GM23248 (cell line): ENCODE data around the gene LDHAL6B.

Source experiments
- EZH2 ChIP-seq: fragments of 200-600 bp; sonication (generic); IDR thresholded peaks from 2 replicates; pipeline ENCODE4 v1.6.1; 2018; ENCODE audit warnings: antibody characterized with exemption, mild to moderate bottlenecking; ENCODE audit not compliant: insufficient read depth, poor library complexity, severe bottlenecking
- EZH2phosphoT487 ChIP-seq: fragments of 200-600 bp; sonication (generic); IDR thresholded peaks from 2 replicates; pipeline ENCODE4 v1.6.1; 2018; ENCODE audit warnings: antibody characterized with exemption, moderate library complexity, mild to moderate bottlenecking, low read depth; ENCODE audit not compliant: insufficient read depth

GRCh38 chr15:59223736-59224135 lies 17.1 kb downstream of the LDHAL6B start:
- TF ChIP-seq EZH2phosphoT487 (no peak), EZH2 (no peak)
